ENCODE results near the gene CUX1. TPM values are rescaled to one million over a fixed set of nuclear protein-coding genes. Genes with fewer than 3 reads are reported as not detected.
"Not testable (repeated sequence)": the region's sequence is repeated elsewhere in the genome, so short reads cannot be mapped to it uniquely, and the experiment has no call there.

Gene CUX1
- polyA plus RNA-seq, 1 donor, result 101 TPM

GRCh38 chr7:101917566-101917965 lies 100.1 kb downstream of the CUX1 start:
- DNase-seq, result no peak

- DNase-seq, result no peak
Measured at GRCh38 chr7:101918426-101918825, 101.0 kb downstream of the CUX1 start.

GRCh38 chr7:101919363-101920115 lies 102.1 kb downstream of the CUX1 start:
- no peak for DNase-seq

GRCh38 chr7:101921061-101921460 lies 103.6 kb downstream of the CUX1 start:
- DNase-seq, result no peak

- not testable (repeated sequence) for DNase-seq
Measured at GRCh38 chr7:101921546-101922489, 104.4 kb downstream of the CUX1 start.

- no peak for DNase-seq
Measured at GRCh38 chr7:101922631-101923601, 105.5 kb downstream of the CUX1 start.

GRCh38 chr7:101923602-101923985 lies 106.2 kb downstream of the CUX1 start:
- DNase-seq, result no peak

GRCh38 chr7:101924171-101924570 lies 106.7 kb downstream of the CUX1 start:
- DNase-seq, result no peak

- no peak for DNase-seq
Measured at GRCh38 chr7:101926265-101926664, 108.8 kb downstream of the CUX1 start.

- no peak for DNase-seq
Measured at GRCh38 chr7:101927389-101927788, 110.0 kb downstream of the CUX1 start.

- no peak for DNase-seq
Measured at GRCh38 chr7:101927802-101928201, 110.4 kb downstream of the CUX1 start.

GRCh38 chr7:101929256-101929655 lies 111.8 kb downstream of the CUX1 start:
- no peak for DNase-seq

- not testable (repeated sequence) for DNase-seq
Measured at GRCh38 chr7:101929911-101930310, 112.5 kb downstream of the CUX1 start.

- DNase-seq, result no peak
Measured at GRCh38 chr7:101932083-101932482, 114.7 kb downstream of the CUX1 start.

- DNase-seq, result no peak
Measured at GRCh38 chr7:101933028-101933427, 115.6 kb downstream of the CUX1 start.

GRCh38 chr7:101933688-101934121 lies 116.3 kb downstream of the CUX1 start:
- no peak for DNase-seq

GRCh38 chr7:101934618-101935017 lies 117.2 kb downstream of the CUX1 start:
- DNase-seq, result no peak

- no peak for DNase-seq
Measured at GRCh38 chr7:101935521-101936141, 118.2 kb downstream of the CUX1 start.

- no peak for DNase-seq
Measured at GRCh38 chr7:101936223-101936610, 118.8 kb downstream of the CUX1 start.

- no peak for DNase-seq
Measured at GRCh38 chr7:101936611-101937231, 119.3 kb downstream of the CUX1 start.

Data from left kidney (tissue), 2 donors.